Glutamatergic neuron (in vitro differentiated cells): ENCODE results near the gene FXYD7. TPM values are rescaled to one million over a fixed set of nuclear protein-coding genes. Genes with fewer than 3 reads are reported as not detected.
A peak's percentile ranks its signal among the peaks of the same experiment; 100 is the strongest.

Source experiments
- DNase-seq: peaks from one replicate; pipeline ENCODE4 v3.0.0; 2022
- H3K27ac Mint-ChIP-seq: one replicate; pipeline ENCODE4 v1.8.0; 2020; ENCODE audit warnings: mild to moderate bottlenecking, mixed read lengths, inconsistent platforms; ENCODE audit not compliant: unreplicated experiment
- H3K27me3 Mint-ChIP-seq: one replicate; pipeline ENCODE4 v1.8.0; 2020; ENCODE audit warnings: mild to moderate bottlenecking, moderate library complexity, mixed read lengths, inconsistent platforms; ENCODE audit not compliant: unreplicated experiment
- H3K36me3 Mint-ChIP-seq: one replicate; pipeline ENCODE4 v1.8.0; 2020; ENCODE audit warnings: mild to moderate bottlenecking, mixed read lengths, inconsistent platforms; ENCODE audit not compliant: unreplicated experiment
- H3K4me1 Mint-ChIP-seq: one replicate; pipeline ENCODE4 v1.8.0; 2020; ENCODE audit warnings: mild to moderate bottlenecking, low read depth, mixed read lengths, inconsistent platforms; ENCODE audit not compliant: unreplicated experiment
- H3K4me3 Mint-ChIP-seq: one replicate; pipeline ENCODE4 v1.8.0; 2020; ENCODE audit warnings: mild to moderate bottlenecking, mixed read lengths, inconsistent platforms; ENCODE audit not compliant: unreplicated experiment
- H3K9me3 Mint-ChIP-seq: one replicate; pipeline ENCODE4 v1.8.0; 2020; ENCODE audit warnings: mild to moderate bottlenecking, moderate library complexity, mixed read lengths, inconsistent platforms; ENCODE audit not compliant: unreplicated experiment
- CTCF ChIP-seq: fragments of 200-600 bp; sonication (generic); IDR thresholded peaks from one replicate; pipeline ENCODE4 v1.5.0; 2021; ENCODE audit not compliant: partially characterized antibody, unreplicated experiment
- total RNA-seq: library from RNA; stranded (reverse); fragmentation: NEBNext Ultra II Directional; extraction: Animal tissue kit (Norgen Biotek cat#: 25700); gene quantifications from one replicate; pipeline ENCODE4 v1.2.1, GENCODE V29; 2021; ENCODE audit not compliant: unreplicated experiment

The FXYD7 gene
- total RNA-seq, 1 donor from 2014 or later = 22.3 TPM

- H3K4me3 Mint-ChIP-seq = no peak overlapping the region
- peaks cover 29% of the 10 kb centered on the region for H3K4me1 Mint-ChIP-seq
- H3K27me3 Mint-ChIP-seq = peaks cover 17% of the 10 kb centered on the region
- peaks cover 6% of the 10 kb centered on the region for H3K9me3 Mint-ChIP-seq
- peak; percentile 91 for TF ChIP-seq CTCF
- no peaks in the 10 kb centered on the region for H3K36me3 Mint-ChIP-seq
- peak; percentile 84 for DNase-seq
- H3K27ac Mint-ChIP-seq = no peak overlapping the region
These were observed 337 bp upstream of the FXYD7 start for GRCh38 chr19:35142606-35143230.

GRCh38 chr19:35143818-35144217 is 763 bp downstream of the FXYD7 start:
- H3K4me1 Mint-ChIP-seq = peaks cover 24% of the 10 kb centered on the region
- H3K36me3 Mint-ChIP-seq = no peaks in the 10 kb centered on the region
- peaks cover 6% of the 10 kb centered on the region for H3K9me3 Mint-ChIP-seq
- H3K4me3 Mint-ChIP-seq = peak overlapping the region; percentile 89
- no peak for DNase-seq
- H3K27me3 Mint-ChIP-seq = peaks cover 17% of the 10 kb centered on the region
- TF ChIP-seq CTCF = no peak
- peak overlapping the region; percentile 56 for H3K27ac Mint-ChIP-seq

GRCh38 chr19:35144259-35144599 is 1.2 kb downstream of the FXYD7 start:
- peaks cover 17% of the 10 kb centered on the region for H3K27me3 Mint-ChIP-seq
- peak overlapping the region; percentile 56 for H3K27ac Mint-ChIP-seq
- H3K9me3 Mint-ChIP-seq = peaks cover 6% of the 10 kb centered on the region
- H3K36me3 Mint-ChIP-seq = no peaks in the 10 kb centered on the region
- peaks cover 20% of the 10 kb centered on the region for H3K4me1 Mint-ChIP-seq
- H3K4me3 Mint-ChIP-seq = peak overlapping the region; percentile 89
- no peak for TF ChIP-seq CTCF
- DNase-seq = no peak

GRCh38 chr19:35144600-35145436 is 1.8 kb downstream of the FXYD7 start:
- no peak for TF ChIP-seq CTCF
- Mint-ChIP-seq H3K4me3 (peak overlapping the region; percentile 78), H3K27me3 (peaks cover 17% of the 10 kb centered on the region), H3K36me3 (no peaks in the 10 kb centered on the region), H3K9me3 (peaks cover 6% of the 10 kb centered on the region), H3K4me1 (peaks cover 16% of the 10 kb centered on the region), H3K27ac (peak overlapping the region; percentile 62)
- peak; percentile 60 for DNase-seq

GRCh38 chr19:35146746-35147459 is 3.8 kb downstream of the FXYD7 start:
- H3K4me3 Mint-ChIP-seq = no peak overlapping the region
- no peaks in the 10 kb centered on the region for H3K36me3 Mint-ChIP-seq
- H3K27ac Mint-ChIP-seq = no peak overlapping the region
- H3K27me3 Mint-ChIP-seq = peaks cover 18% of the 10 kb centered on the region
- no peak for DNase-seq
- H3K9me3 Mint-ChIP-seq = peaks cover 3% of the 10 kb centered on the region
- TF ChIP-seq CTCF = no peak
- peaks cover 14% of the 10 kb centered on the region for H3K4me1 Mint-ChIP-seq
